GM12878 (cell line): ENCODE data around the gene TBL3. TPM values are rescaled to one million over a fixed set of nuclear protein-coding genes. Genes with fewer than 3 reads are reported as not detected.

Experiments used
- ATAC-seq: fragments of 200-7000 bp; cut with Tn5 transposase; 3 replicates; pipeline ENCODE4 v1.9.1; 2020; ENCODE audit warnings: mild to moderate bottlenecking, moderate library complexity
- BruUV-seq: library from RNA; stranded (reverse); fragments of 400-500 nt; replicated peaks from 2 replicates; lab custom pipeline; 2021; lab: Mats Ljungman, UMichigan
- CTCF ChIA-PET: fragments of 300-600 bp; sonication (Branson Sonifier 250); formaldehyde crosslinking; extraction: SDS; loops from one replicate; lab custom pipeline; 2021; ENCODE audit warnings: inconsistent platforms; lab: Yijun Ruan, JAX
- POLR2A ChIA-PET: fragments of 350-600 bp; formaldehyde crosslinking; extraction: SDS; loops from one replicate; lab custom pipeline; 2021; ENCODE audit warnings: inconsistent platforms; lab: Charles Lee
- RAD21 ChIA-PET: fragments of 300-600 bp; sonication (Branson Sonifier 250); formaldehyde crosslinking; loops from one replicate; lab custom pipeline; 2023; ENCODE audit warnings: antibody characterized with exemption; ENCODE audit not compliant: unreplicated experiment; lab: Charles Lee
- SMC1A ChIA-PET: fragments of 300-600 bp; sonication (Branson Sonifier 250); formaldehyde crosslinking; loops from one replicate; lab custom pipeline; 2023; ENCODE audit not compliant: unreplicated experiment, uncharacterized antibody; lab: Charles Lee
- DNase-seq: peaks from one replicate; pipeline ENCODE4 v3.0.0-alpha.2; 2011; ENCODE audit warnings: low read depth, low spot score
- FAIRE-seq: peaks from 3 replicates; lab custom pipeline; 2011; peaks lifted over from hg19 to GRCh38; lab: Jason Lieb, UNC
- H2AFZ ChIP-seq: 2 replicates; pipeline ENCODE4 v1.6.0; 2011; ENCODE audit warnings: low read depth, low read length, control low read depth; ENCODE audit not compliant: control insufficient read depth
- H3K27ac ChIP-seq: 2 replicates; pipeline ENCODE4 v1.5.1; 2011; ENCODE audit warnings: control low read depth; ENCODE audit not compliant: control insufficient read depth, insufficient read depth
- H3K27me3 ChIP-seq, 2 experiments: replicated peaks in 1 of 2; 2 replicates each; pipeline versions ENCODE4 v1.6.0 to v1.6.1; 2011; ENCODE audit warnings: low read length in 1 of 2; ENCODE audit not compliant: control insufficient read depth in 2 of 2, insufficient read depth in 2 of 2
- H3K36me3 ChIP-seq, 2 experiments: 2 replicates each; pipeline ENCODE4 v1.5.1; 2011; ENCODE audit warnings: low read length in 1 of 2; ENCODE audit not compliant: control insufficient read depth in 2 of 2, insufficient read depth in 2 of 2
- H3K4me1 ChIP-seq: 2 replicates; pipeline ENCODE4 v1.6.1; 2011; ENCODE audit warnings: mild to moderate bottlenecking, low read length, moderate library complexity, mixed read lengths; ENCODE audit not compliant: control insufficient read depth, insufficient read depth
- H3K4me2 ChIP-seq: 2 replicates; pipeline ENCODE4 v1.6.0; 2011; ENCODE audit warnings: control low read depth; ENCODE audit not compliant: control insufficient read depth, insufficient read depth
- H3K4me3 ChIP-seq: fragments of 200-600 bp; sonication (generic); 2 replicates; pipeline ENCODE4 v1.5.1; 2016
- H3K79me2 ChIP-seq: 2 replicates; pipeline ENCODE4 v1.6.0; 2011; ENCODE audit warnings: low read length; ENCODE audit not compliant: control insufficient read depth, insufficient read depth
- H3K9ac ChIP-seq: 2 replicates; pipeline ENCODE4 v1.8.0; 2011; ENCODE audit warnings: low read length, control low read depth, mixed read lengths; ENCODE audit not compliant: control insufficient read depth, insufficient read depth
- H3K9me3 ChIP-seq: replicated peaks from 3 replicates; pipeline ENCODE4 v1.5.1; 2011; ENCODE audit warnings: mild to moderate bottlenecking, low read length; ENCODE audit not compliant: control insufficient read depth, insufficient read depth
- H4K20me1 ChIP-seq: 2 replicates; pipeline ENCODE4 v1.6.0; 2011; ENCODE audit not compliant: control insufficient read depth, insufficient read depth
- CBX5 ChIP-seq: sonication (generic); IDR thresholded peaks from 2 replicates; pipeline ENCODE4 v1.6.1; 2016; ENCODE audit warnings: low read depth, moderate library complexity, mild to moderate bottlenecking, inconsistent platforms
- ETV6 ChIP-seq, 2 experiments: fragments of 450-650 bp in 1 of 2; IDR thresholded peaks in 1 of 2; conservative IDR thresholded peaks in 1 of 2; 2 replicates each; pipeline ENCODE4 v1.6.1; 2014; ENCODE audit warnings: antibody characterized with exemption in 1 of 2, borderline replicate concordance in 1 of 2, low read depth in 1 of 2, mild to moderate bottlenecking in 1 of 2, moderate library complexity in 1 of 2
- MLLT1 ChIP-seq: fragments of 450-650 bp; IDR thresholded peaks from 2 replicates; pipeline ENCODE4 v1.6.1; 2016; ENCODE audit warnings: mild to moderate bottlenecking
- MTA2 ChIP-seq: fragments of 450-650 bp; IDR thresholded peaks from 2 replicates; pipeline ENCODE4 v1.6.1; 2016; ENCODE audit warnings: low read depth, mild to moderate bottlenecking, moderate library complexity
- MXI1 ChIP-seq: fragments of 150-350 bp; IDR thresholded peaks from 2 replicates; pipeline ENCODE4 v1.6.1; 2011; ENCODE audit warnings: low read depth, mild to moderate bottlenecking, inconsistent platforms, low read length, improper control_type of control experiment
- NBN ChIP-seq: fragments of 450-650 bp; IDR thresholded peaks from 2 replicates; pipeline ENCODE4 v1.6.1; 2016
- PML ChIP-seq: IDR thresholded peaks from 2 replicates; pipeline ENCODE4 v1.6.1; 2012; ENCODE audit warnings: low read length, inconsistent platforms
- POLR2AphosphoS5 ChIP-seq: IDR thresholded peaks from 2 replicates; pipeline ENCODE4 v1.6.1; 2011; ENCODE audit warnings: mild to moderate bottlenecking, low read length, inconsistent platforms
- RAD51 ChIP-seq: fragments of 450-650 bp; IDR thresholded peaks from 2 replicates; pipeline ENCODE4 v1.6.1; 2016; ENCODE audit warnings: moderate library complexity, mild to moderate bottlenecking, inconsistent platforms
- SMC3 ChIP-seq: IDR thresholded peaks from 2 replicates; pipeline ENCODE4 v1.6.1; 2011; ENCODE audit warnings: low read length, improper control_type of control experiment, borderline replicate concordance
- WRNIP1 ChIP-seq: IDR thresholded peaks from 2 replicates; pipeline ENCODE4 v1.6.1; 2011; ENCODE audit warnings: low read depth, low read length, improper control_type of control experiment, borderline replicate concordance
- ZNF207 ChIP-seq: fragments of 450-650 bp; IDR thresholded peaks from 2 replicates; pipeline ENCODE4 v1.6.1; 2014; ENCODE audit warnings: antibody characterized with exemption, mild to moderate bottlenecking, borderline replicate concordance
- ZNF274 ChIP-seq: IDR thresholded peaks from one replicate; pipeline ENCODE4 v1.8.0; 2011; ENCODE audit not compliant: insufficient read length, insufficient read depth
- whole genome bisulfite sequencing: methylation state at CpG from one replicate; pipeline ENCODE4 v1.1.6; 2016; ENCODE audit warnings: low lambda C conversion rate; ENCODE audit not compliant: insufficient replicate concordance, insufficient coverage; ENCODE audit errors: missing lambda C conversion rate; 5-methylcytosine and 5-hydroxymethylcytosine counted together
- in situ Hi-C: fragments of 300-500 bp; cut with MboI; formaldehyde crosslinking; loops from 9 replicates; pipeline ENCODE4 v1.14.3; 2018; ENCODE audit warnings: mixed read lengths
- intact Hi-C: fragments of 100-400 bp; cut with micrococcal nuclease; formaldehyde crosslinking; loops from one replicate; pipeline ENCODE4 v1.14.2; 2022; ENCODE audit not compliant: unreplicated experiment
- polyA plus RNA-seq, 11 experiments: library from polyadenylated mRNA; depleted of rRNA in 4 of 11; unstranded in 6 of 11; stranded (reverse) in 5 of 11; fragments of >200 nt; fragmentation: Nextera tagmentation in 4 of 11; fragmentation: Illumina TruSeq in 1 of 11; extraction: Ambion mirVana in 4 of 11; extraction: Trizol in 1 of 11; gene quantifications; 1 replicate in 1 of 11; 2 replicates in 10 of 11; pipeline versions ENCODE4 v1.2.1 to v1.2.3, GENCODE V29; 2011 to 2016; ENCODE audit warnings: inconsistent platforms in 2 of 11, missing spikeins in 2 of 11, low read depth in 1 of 11
- total RNA-seq, 4 experiments: library from RNA; depleted of rRNA in 3 of 4; stranded (reverse); fragments of >200 nt in 3 of 4; fragmentation: Illumina TruSeq in 1 of 4; extraction: Trizol in 1 of 4; gene quantifications; 2 replicates each; pipeline versions ENCODE4 v1.2.1 to v1.2.3, GENCODE V29; 2013 to 2021
- TF ChIP-seq, protein P1 (sequence below): fragments of 450-650 bp; formaldehyde crosslinking; IDR thresholded peaks from 2 replicates; pipeline ENCODE4 v1.4.0; 2020; ENCODE audit warnings: mild to moderate bottlenecking, moderate library complexity

Gene TBL3
- total and polyA plus RNA-seq, 10 of the 15 experiments (the other 5 are each of a cell fraction or from before 2014, with no cell fraction given): 1.2 to 101 (median 34.2) TPM

DNA sequence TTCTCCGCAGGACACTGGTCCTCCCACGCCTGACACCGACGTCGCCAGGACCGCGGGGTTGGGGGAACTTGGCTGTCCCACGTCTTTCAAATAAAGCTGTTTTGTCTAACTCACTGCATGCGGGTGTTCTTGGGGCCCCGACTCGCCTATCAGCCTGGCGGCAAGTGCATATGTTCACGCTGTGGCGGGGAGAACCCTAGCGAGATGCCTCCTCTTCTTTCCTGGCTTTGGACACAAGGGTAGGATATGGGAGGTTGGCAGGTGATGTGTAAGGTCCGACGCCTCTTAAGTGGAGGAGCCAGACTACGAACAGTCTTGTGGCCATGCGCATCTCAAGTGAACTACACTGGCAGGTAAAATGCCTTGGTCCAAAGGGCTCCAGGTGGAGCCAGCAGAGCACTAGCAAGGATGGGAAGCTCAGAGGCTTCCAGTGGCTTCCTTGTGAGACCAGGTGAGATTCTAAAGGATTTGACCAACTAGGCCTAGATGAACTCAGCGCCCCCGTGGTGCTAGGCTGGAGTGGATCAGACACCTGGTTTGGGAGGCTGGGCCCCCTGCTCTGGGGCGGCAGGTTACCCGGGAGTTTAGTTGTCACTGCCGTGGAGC, 6.4 kb upstream of the TBL3 start (continued):
- 0 out of 2 replicates have a peak, but pooled peaks have one; percentile 71 for TF ChIP-seq WRNIP1
- TF ChIP-seq POLR2AphosphoS5: peak; percentile 1; the same call in 1 of the 2 replicates
- no peak for TF ChIP-seq MXI1
- TF ChIP-seq ETV6 (conservative IDR thresholded peaks at IDR 0.05 in 1 of 2, IDR thresholded peaks at IDR 0.05 in 1 of 2; ENCODE audit: borderline replicate concordance in 1 of 2, low read depth in 1 of 2): no peak
- TF ChIP-seq SMC3: no peak

DNA sequence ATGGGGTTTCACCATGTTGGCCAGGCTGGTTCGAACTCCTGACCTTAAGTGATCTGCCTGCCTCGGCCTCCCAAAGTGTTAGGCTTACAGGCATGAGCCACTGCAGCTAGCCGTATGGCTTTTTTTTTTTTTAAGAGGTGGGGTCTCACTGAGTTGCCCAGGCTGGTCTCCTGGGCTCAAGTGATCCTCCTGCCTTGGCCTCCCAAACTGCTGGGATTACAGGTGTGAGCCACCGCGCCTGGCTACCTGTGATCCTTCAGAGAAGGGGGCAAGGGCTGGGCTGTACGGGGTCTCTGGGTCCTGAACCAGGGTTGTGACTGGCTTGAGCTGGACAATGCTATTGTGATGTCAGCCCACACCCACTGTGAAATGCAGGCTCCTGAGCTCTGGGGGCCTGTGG, 5.4 kb upstream of the TBL3 start, which contains the start of gene RNF151:
Gene RNF151, plus strand, starts transcription at position 397 of the 400 bp plus-strand sequence. CDS start 26 bp downstream, outside the sequence.
- H3K4me1 ChIP-seq: peaks cover 16% of the 10 kb centered on the region
- peaks cover 11 to 13% of the 10 kb centered on the region in 2 experiments; a peak in 3 of 4 replicates for H3K36me3 ChIP-seq
- no peaks in the 10 kb centered on the region for H3K9me3 ChIP-seq
- H3K27me3 ChIP-seq: no peaks in the 10 kb centered on the region
- no TSS peak for BruUV-seq
- ChIA-PET RAD21 (interaction anchor here (0.5 kb wide), 1 partner anchor 18 kb away, joined by 3 read pairs; no protein-coding TSS in a partner anchor), SMC1A (no interaction called here), POLR2A (interaction anchor here (0.5 to 3.3 kb wide), 6 partner anchors 8 to 175 kb away, joined by 3 to 25 read pairs (median 4); partner anchors contain the start of gene NOXO1), CTCF (interaction anchor here (1.3 to 1.4 kb wide), 3 partner anchors 15 to 34 kb away, joined by 4 to 5 read pairs (median 4); partner anchors contain the start of gene NOXO1)
- H2AFZ ChIP-seq: no peak within 1 kb of the TSS
- DNase-seq: no peak
- H3K79me2 ChIP-seq: peaks cover 53% of the 10 kb centered on the region
- ATAC-seq: no peak
- in situ Hi-C loops: no loop called here
- peak within 1 kb of the TSS; percentile 88 for H3K27ac ChIP-seq
- intact Hi-C loops: no loop called here
- H3K4me3 ChIP-seq: peak within 1 kb of the TSS; percentile 83
- no peak for FAIRE-seq
- H4K20me1 ChIP-seq: peaks cover 3% of the 10 kb centered on the region; the same call in 1 of the 2 replicates
- peak within 1 kb of the TSS; percentile 97 for H3K9ac ChIP-seq
- H3K4me2 ChIP-seq: peak within 1 kb of the TSS; percentile 97
- WGBS: 99% methylated on average over 6 of the region's 6 CpGs
- TF ChIP-seq ZNF207 (no peak), MTA2 (no peak), NBN (no peak), PML (no peak), MLLT1 (no peak), RAD51 (no peak), ZNF274 (no peak), CBX5 (no peak)
- TF ChIP-seq, protein P1, sequence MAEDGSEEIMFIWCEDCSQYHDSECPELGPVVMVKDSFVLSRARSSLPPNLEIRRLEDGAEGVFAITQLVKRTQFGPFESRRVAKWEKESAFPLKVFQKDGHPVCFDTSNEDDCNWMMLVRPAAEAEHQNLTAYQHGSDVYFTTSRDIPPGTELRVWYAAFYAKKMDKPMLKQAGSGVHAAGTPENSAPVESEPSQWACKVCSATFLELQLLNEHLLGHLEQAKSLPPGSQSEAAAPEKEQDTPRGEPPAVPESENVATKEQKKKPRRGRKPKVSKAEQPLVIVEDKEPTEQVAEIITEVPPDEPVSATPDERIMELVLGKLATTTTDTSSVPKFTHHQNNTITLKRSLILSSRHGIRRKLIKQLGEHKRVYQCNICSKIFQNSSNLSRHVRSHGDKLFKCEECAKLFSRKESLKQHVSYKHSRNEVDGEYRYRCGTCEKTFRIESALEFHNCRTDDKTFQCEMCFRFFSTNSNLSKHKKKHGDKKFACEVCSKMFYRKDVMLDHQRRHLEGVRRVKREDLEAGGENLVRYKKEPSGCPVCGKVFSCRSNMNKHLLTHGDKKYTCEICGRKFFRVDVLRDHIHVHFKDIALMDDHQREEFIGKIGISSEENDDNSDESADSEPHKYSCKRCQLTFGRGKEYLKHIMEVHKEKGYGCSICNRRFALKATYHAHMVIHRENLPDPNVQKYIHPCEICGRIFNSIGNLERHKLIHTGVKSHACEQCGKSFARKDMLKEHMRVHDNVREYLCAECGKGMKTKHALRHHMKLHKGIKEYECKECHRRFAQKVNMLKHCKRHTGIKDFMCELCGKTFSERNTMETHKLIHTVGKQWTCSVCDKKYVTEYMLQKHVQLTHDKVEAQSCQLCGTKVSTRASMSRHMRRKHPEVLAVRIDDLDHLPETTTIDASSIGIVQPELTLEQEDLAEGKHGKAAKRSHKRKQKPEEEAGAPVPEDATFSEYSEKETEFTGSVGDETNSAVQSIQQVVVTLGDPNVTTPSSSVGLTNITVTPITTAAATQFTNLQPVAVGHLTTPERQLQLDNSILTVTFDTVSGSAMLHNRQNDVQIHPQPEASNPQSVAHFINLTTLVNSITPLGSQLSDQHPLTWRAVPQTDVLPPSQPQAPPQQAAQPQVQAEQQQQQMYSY (CRISPR knock-in tag): no peak
